Muscle layer of colon (tissue), 2 donors: ENCODE data around the gene CNGB1.

Experiments used
- H3K27ac ChIP-seq: one replicate; pipeline ENCODE4 v1.7.0; 2013; ENCODE audit warnings: low read depth, mild to moderate bottlenecking, low read length, moderate library complexity
- H3K27me3 ChIP-seq, 2 donors: one replicate each; pipeline ENCODE4 v1.7.0; 2013; ENCODE audit warnings: low read length in 2 of 2, mild to moderate bottlenecking in 2 of 2; ENCODE audit not compliant: insufficient read depth in 2 of 2, control insufficient read depth in 1 of 2
- H3K36me3 ChIP-seq: one replicate; pipeline ENCODE4 v1.7.0; 2013; ENCODE audit warnings: mild to moderate bottlenecking, low read length; ENCODE audit not compliant: insufficient read depth
- H3K4me1 ChIP-seq: one replicate; pipeline ENCODE4 v1.7.0; 2013; ENCODE audit warnings: mild to moderate bottlenecking, low read length; ENCODE audit not compliant: insufficient read depth
- H3K4me3 ChIP-seq, 2 donors: one replicate each; pipeline ENCODE4 v1.7.0; 2013; ENCODE audit warnings: low read length in 2 of 2, low read depth in 1 of 2, mild to moderate bottlenecking in 1 of 2, moderate library complexity in 1 of 2
- H3K9ac ChIP-seq: one replicate; pipeline ENCODE4 v1.7.0; 2013; ENCODE audit warnings: low read length
- H3K9me3 ChIP-seq: one replicate; pipeline ENCODE4 v1.7.0; 2013; ENCODE audit warnings: mild to moderate bottlenecking, low read length
- donor health status: abdominal sarcoma.
- donor health status: Adenocarcinoma of cecum.

The CNGB1 gene

GRCh38 chr16:57937861-57938260 lies 33.1 kb downstream of the CNGB1 start:
- H3K4me1 ChIP-seq = peaks cover 4% of the 10 kb centered on the region

GRCh38 chr16:57935904-57936303 lies 35.0 kb downstream of the CNGB1 start:
- H3K4me3 ChIP-seq = no peak overlapping the region
- no peaks in the 10 kb centered on the region for H3K36me3 ChIP-seq
- H3K9ac ChIP-seq = no peak overlapping the region
- H3K4me1 ChIP-seq = peaks cover 4% of the 10 kb centered on the region
- no peaks in the 10 kb centered on the region for H3K9me3 ChIP-seq
- no peaks in the 10 kb centered on the region for H3K27me3 ChIP-seq
- no peak overlapping the region for H3K27ac ChIP-seq

More at GRCh38 chr16:57937861-57938260, 33.1 kb downstream of the CNGB1 start:
- Histone ChIP-seq H3K27me3 (no peaks in the 10 kb centered on the region), H3K9me3 (no peaks in the 10 kb centered on the region), H3K27ac (no peak overlapping the region), H3K36me3 (no peaks in the 10 kb centered on the region), H3K9ac (no peak overlapping the region), H3K4me3 (no peak overlapping the region)

DNA sequence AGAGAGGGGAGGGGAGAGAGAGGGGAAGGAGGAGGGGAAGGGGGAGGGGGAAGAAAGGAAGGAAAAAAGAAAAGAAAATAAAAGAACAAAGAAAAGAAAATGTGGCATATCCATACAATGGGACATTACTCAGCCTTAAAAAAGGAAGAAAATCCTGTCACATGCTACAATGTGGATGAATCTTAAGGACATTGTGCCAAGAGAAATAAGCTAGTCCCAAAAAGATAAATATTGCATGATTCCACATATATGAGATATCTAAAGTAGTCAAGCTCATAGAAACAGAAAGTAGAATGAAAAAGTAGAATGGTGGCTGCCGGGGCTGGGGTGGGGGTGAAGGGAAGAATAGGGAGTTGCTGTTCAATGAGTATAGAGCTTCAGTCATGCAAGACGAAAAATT lies 40.4 kb downstream of the CNGB1 start:
- Histone ChIP-seq H3K4me1 (no peaks in the 10 kb centered on the region), H3K9ac (no peak overlapping the region), H3K36me3 (no peaks in the 10 kb centered on the region), H3K27me3 (no peaks in the 10 kb centered on the region), H3K27ac (no peak overlapping the region), H3K9me3 (no peaks in the 10 kb centered on the region), H3K4me3 (no peak overlapping the region)

- Histone ChIP-seq H3K27ac (no peak overlapping the region), H3K4me3 (no peak overlapping the region), H3K27me3 (no peaks in the 10 kb centered on the region), H3K9ac (no peak overlapping the region), H3K36me3 (no peaks in the 10 kb centered on the region), H3K9me3 (no peaks in the 10 kb centered on the region), H3K4me1 (no peaks in the 10 kb centered on the region)
Observed at GRCh38 chr16:57929250-57929649, 41.7 kb downstream of the CNGB1 start.

GRCh38 chr16:57926041-57926440 lies 44.9 kb downstream of the CNGB1 start:
- Histone ChIP-seq H3K4me3 (no peak overlapping the region), H3K9ac (no peak overlapping the region), H3K36me3 (no peaks in the 10 kb centered on the region), H3K4me1 (no peaks in the 10 kb centered on the region), H3K9me3 (no peaks in the 10 kb centered on the region), H3K27ac (no peak overlapping the region), H3K27me3 (no peaks in the 10 kb centered on the region)

DNA sequence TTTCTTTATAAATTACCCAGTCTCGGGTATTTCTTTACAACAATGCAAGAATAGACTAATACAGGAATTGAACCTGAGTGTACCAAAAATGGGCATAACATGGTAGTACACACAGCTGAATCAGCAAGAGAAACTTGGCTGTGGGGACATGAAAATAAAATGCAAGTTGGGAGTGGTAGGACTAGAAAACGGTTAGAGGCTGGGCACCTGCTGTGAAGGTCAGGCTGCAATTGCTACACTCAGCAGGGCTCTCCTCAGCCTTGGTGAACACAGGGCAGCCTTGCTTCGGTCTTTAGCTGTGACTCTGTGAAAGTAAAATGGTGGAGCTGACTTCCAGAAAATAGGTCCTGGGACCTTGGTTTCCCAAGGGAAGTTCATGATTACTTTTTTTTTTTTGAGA lies 45.6 kb downstream of the CNGB1 start:
- no peaks in the 10 kb centered on the region for H3K4me1 ChIP-seq
- no peak overlapping the region for H3K27ac ChIP-seq
- no peaks in the 10 kb centered on the region for H3K27me3 ChIP-seq
- H3K9me3 ChIP-seq = no peaks in the 10 kb centered on the region
- no peak overlapping the region for H3K9ac ChIP-seq
- H3K4me3 ChIP-seq = no peak overlapping the region
- H3K36me3 ChIP-seq = no peaks in the 10 kb centered on the region

DNA sequence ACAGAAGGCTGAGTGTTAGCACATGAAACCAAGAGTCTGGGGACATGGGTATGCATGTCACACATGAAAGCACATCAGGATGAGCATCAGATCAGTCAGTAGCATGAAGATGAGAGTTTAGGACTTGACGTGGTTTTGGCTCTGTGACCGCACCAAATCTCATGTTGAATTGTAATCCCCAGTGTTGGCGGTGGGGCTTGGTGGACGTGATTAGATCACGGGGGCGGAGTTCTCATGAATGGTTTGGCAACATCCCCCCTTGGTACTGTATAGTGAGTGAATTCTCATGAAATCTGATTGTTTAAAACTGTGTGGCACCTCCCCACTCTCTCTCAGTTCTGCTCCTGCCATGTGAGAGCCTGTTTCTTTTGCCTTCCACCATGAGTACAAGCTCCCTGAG lies 46.4 kb downstream of the CNGB1 start:
- H3K9ac ChIP-seq = no peak overlapping the region
- H3K27ac ChIP-seq = no peak overlapping the region
- H3K9me3 ChIP-seq = no peaks in the 10 kb centered on the region
- no peaks in the 10 kb centered on the region for H3K4me1 ChIP-seq
- H3K27me3 ChIP-seq = no peaks in the 10 kb centered on the region
- no peaks in the 10 kb centered on the region for H3K36me3 ChIP-seq
- H3K4me3 ChIP-seq = no peak overlapping the region

- H3K9ac ChIP-seq = no peak overlapping the region
- no peak overlapping the region for H3K27ac ChIP-seq
- no peaks in the 10 kb centered on the region for H3K27me3 ChIP-seq
- no peaks in the 10 kb centered on the region for H3K4me1 ChIP-seq
- H3K36me3 ChIP-seq = no peaks in the 10 kb centered on the region
- H3K9me3 ChIP-seq = no peaks in the 10 kb centered on the region
- H3K4me3 ChIP-seq = no peak overlapping the region
Observed at GRCh38 chr16:57923841-57924240, 47.1 kb downstream of the CNGB1 start.

DNA sequence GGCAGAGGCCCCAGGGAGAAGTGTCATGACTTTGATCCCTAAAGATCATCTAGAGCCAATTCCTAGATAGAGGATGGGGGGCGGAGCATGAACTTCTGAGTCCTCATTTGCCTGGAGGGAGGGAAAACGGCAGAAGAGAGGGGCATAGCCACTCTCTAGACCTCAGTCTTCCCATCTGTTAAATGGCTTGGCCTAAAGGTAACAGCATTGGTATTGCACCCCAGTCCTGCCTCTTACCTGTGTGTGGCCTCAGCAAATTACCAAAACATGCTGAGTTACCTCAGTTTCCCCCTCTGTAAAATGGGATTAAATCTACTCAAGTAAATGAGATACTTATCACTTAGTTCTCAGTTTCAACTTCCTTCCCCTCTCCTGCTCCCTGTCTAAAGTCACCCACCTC lies 47.5 kb downstream of the CNGB1 start:
- Histone ChIP-seq H3K27ac (no peak overlapping the region), H3K9ac (no peak overlapping the region), H3K36me3 (no peaks in the 10 kb centered on the region), H3K27me3 (no peaks in the 10 kb centered on the region), H3K4me1 (no peaks in the 10 kb centered on the region), H3K4me3 (no peak overlapping the region), H3K9me3 (no peaks in the 10 kb centered on the region)

- H3K4me3 ChIP-seq = no peak overlapping the region
- H3K27ac ChIP-seq = no peak overlapping the region
- no peaks in the 10 kb centered on the region for H3K9me3 ChIP-seq
- no peak overlapping the region for H3K9ac ChIP-seq
- H3K36me3 ChIP-seq = no peaks in the 10 kb centered on the region
- no peaks in the 10 kb centered on the region for H3K4me1 ChIP-seq
- H3K27me3 ChIP-seq = no peaks in the 10 kb centered on the region
Observed at GRCh38 chr16:57920880-57921229, 50.1 kb downstream of the CNGB1 start.

DNA sequence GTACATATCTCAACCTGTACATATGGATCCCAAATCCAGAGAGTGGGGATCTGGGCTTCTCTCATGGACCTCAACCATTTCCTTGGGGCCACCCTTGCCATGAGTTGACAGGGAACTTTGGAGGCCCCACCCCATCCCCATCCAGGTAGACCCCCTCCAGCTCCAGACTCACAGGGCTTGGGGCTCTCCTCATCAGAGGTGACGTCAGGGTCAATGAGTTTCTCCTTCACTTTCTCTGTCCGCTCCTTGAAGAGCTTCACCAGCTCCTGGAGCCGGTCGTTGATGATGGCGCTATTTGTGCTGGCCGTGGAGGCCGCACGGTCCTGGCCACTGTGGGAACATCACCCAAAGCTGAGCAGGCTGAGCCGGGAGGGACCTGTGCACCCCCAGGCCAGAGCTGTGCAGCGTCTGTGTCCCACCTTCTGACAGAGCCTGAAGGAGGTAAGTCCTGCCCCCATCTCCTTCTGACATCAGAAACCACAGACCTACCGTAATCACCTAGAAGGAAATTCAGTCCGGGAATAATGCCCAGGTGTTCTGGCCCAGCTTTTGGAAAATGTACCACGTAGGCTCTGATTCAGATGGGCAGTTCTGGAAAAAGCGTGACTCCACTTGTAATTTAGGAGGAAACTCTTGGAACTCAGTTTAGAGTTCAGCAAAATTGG lies 50.6 kb downstream of the CNGB1 start:
- Histone ChIP-seq H3K4me3 (no peak overlapping the region), H3K27ac (no peak overlapping the region), H3K27me3 (no peaks in the 10 kb centered on the region), H3K9me3 (no peaks in the 10 kb centered on the region), H3K9ac (no peak overlapping the region), H3K36me3 (no peaks in the 10 kb centered on the region), H3K4me1 (no peaks in the 10 kb centered on the region)

- no peaks in the 10 kb centered on the region for H3K9me3 ChIP-seq
- H3K4me1 ChIP-seq = no peaks in the 10 kb centered on the region
- H3K36me3 ChIP-seq = no peaks in the 10 kb centered on the region
- H3K4me3 ChIP-seq = no peak overlapping the region
- no peaks in the 10 kb centered on the region for H3K27me3 ChIP-seq
- no peak overlapping the region for H3K27ac ChIP-seq
- H3K9ac ChIP-seq = no peak overlapping the region
Observed at GRCh38 chr16:57918994-57919393, 51.9 kb downstream of the CNGB1 start.
